ENCODE results near the gene MRTFA.

GRCh38 chr22:40381461-40381860, 255.1 kb downstream of the MRTFA start:
- TF ChIP-seq POLR2A (IDR thresholded peaks at IDR 0.05): no peak
- TF ChIP-seq CTCF (IDR thresholded peaks at IDR 0.05): no peak
- no peak for TF ChIP-seq POLR2AphosphoS5 (IDR thresholded peaks at IDR 0.05)
- no peak for TF ChIP-seq EP300 (IDR thresholded peaks at IDR 0.05)
